Progenitor cell of endocrine pancreas (in vitro differentiated cells): ENCODE results near the gene FAM193A. TPM values are rescaled to one million over a fixed set of nuclear protein-coding genes. Genes with fewer than 3 reads are reported as not detected.
"Not testable (repeated sequence)": the region's sequence is repeated elsewhere in the genome, so short reads cannot be mapped to it uniquely, and the experiment has no call there.

ENCODE experiments used
- DNase-seq: peaks from one replicate; pipeline ENCODE4 v3.0.0; 2021; ENCODE audit warnings: low spot score; ENCODE audit not compliant: unreplicated experiment
- H3K27ac Mint-ChIP-seq: 2 replicates; pipeline ENCODE4 v1.8.0; 2021; ENCODE audit warnings: mild to moderate bottlenecking, moderate library complexity, mixed read lengths
- H3K27me3 Mint-ChIP-seq: 2 replicates; pipeline ENCODE4 v1.8.0; 2021; ENCODE audit warnings: mixed read lengths
- H3K36me3 Mint-ChIP-seq: 2 replicates; pipeline ENCODE4 v1.8.0; 2022; ENCODE audit warnings: mixed read lengths; ENCODE audit not compliant: insufficient read depth
- H3K4me1 Mint-ChIP-seq: 2 replicates; pipeline ENCODE4 v1.8.0; 2021; ENCODE audit warnings: low read depth, mixed read lengths
- H3K4me3 Mint-ChIP-seq: 2 replicates; pipeline ENCODE4 v1.8.0; 2021; ENCODE audit warnings: low read depth, mild to moderate bottlenecking, moderate library complexity, mixed read lengths
- H3K9me3 Mint-ChIP-seq: 2 replicates; pipeline ENCODE4 v1.8.0; 2021; ENCODE audit warnings: low read depth, mixed read lengths
- CTCF ChIP-seq: fragments of 200-600 bp; sonication (generic); IDR thresholded peaks from one replicate; pipeline ENCODE4 v1.5.0; 2021; ENCODE audit warnings: antibody characterized with exemption, mild to moderate bottlenecking; ENCODE audit not compliant: unreplicated experiment
- total RNA-seq: library from RNA; stranded (reverse); gene quantifications from 2 replicates; pipeline ENCODE4 v1.2.1, GENCODE V29; 2021

FAM193A gene
- total RNA-seq, 1 donor from 2014 or later: 53.4 TPM

- no peak overlapping the region for H3K4me3 Mint-ChIP-seq
- H3K27me3 Mint-ChIP-seq: no peaks in the 10 kb centered on the region
- no peak for DNase-seq
- H3K27ac Mint-ChIP-seq: peak overlapping the region; percentile 83
- TF ChIP-seq CTCF: no peak
- H3K9me3 Mint-ChIP-seq: peaks cover 16% of the 10 kb centered on the region
- peaks cover 31% of the 10 kb centered on the region for H3K36me3 Mint-ChIP-seq
- H3K4me1 Mint-ChIP-seq: no peaks in the 10 kb centered on the region
Observed at GRCh38 chr4:2732526-2732925, 196.1 kb downstream of the FAM193A start.

DNA sequence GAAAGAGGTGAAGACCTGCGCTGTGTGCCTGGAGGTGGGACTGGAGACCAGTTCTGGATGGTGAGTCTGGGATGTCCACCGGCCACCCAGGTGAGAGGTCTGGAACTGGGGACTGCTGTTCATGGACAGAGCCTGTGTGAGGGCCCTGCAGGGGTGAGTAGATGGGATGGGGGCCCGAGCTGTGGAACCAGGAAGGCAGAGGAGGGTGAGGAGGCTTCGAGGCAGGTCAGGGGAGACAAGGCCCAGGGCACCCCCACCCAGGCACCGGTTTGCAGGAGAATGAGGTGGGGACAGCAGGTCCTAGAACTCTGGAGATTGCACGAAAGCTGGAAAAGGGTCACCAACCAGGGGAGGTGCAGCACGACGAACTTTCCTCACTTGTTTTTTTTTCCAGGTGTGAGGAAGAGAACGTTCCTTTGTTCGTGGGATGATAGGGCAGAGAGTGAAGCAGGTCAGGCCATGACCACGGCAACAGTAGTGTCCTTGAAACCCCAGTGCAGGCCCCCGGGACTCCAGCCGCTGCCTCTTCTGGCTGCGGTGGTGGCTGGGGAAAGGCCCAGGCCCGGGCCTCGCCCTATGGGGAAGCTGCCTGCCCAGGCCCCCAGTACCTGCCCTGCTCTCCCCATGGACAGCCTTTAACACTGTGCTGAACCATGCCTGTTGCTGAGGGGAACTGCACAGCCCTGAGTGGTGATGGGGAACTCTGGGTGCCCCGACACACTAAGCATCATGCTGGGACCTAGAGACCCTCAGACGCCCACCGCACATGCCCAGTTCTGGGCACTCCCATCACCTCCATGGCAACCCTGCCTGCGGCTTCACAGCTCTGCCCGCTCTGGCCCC is 196.8 kb downstream of the FAM193A start:
- no peaks in the 10 kb centered on the region for H3K27me3 Mint-ChIP-seq
- peaks cover 17% of the 10 kb centered on the region for H3K9me3 Mint-ChIP-seq
- H3K36me3 Mint-ChIP-seq: peaks cover 31% of the 10 kb centered on the region
- no peaks in the 10 kb centered on the region for H3K4me1 Mint-ChIP-seq
- no peak for DNase-seq
- no peak overlapping the region for H3K4me3 Mint-ChIP-seq
- peak overlapping the region; percentile 83 for H3K27ac Mint-ChIP-seq
- TF ChIP-seq CTCF: no peak

- H3K27ac Mint-ChIP-seq: no peak overlapping the region
- no peaks in the 10 kb centered on the region for H3K4me1 Mint-ChIP-seq
Observed at GRCh38 chr4:2733844-2734574, 197.6 kb downstream of the FAM193A start.

GRCh38 chr4:2734612-2735011 is 198.2 kb downstream of the FAM193A start:
- H3K27me3 Mint-ChIP-seq: no peaks in the 10 kb centered on the region
- peak overlapping the region; percentile 15 for H3K27ac Mint-ChIP-seq
- no peak for DNase-seq
- no peak overlapping the region for H3K4me3 Mint-ChIP-seq
- TF ChIP-seq CTCF: no peak
- peaks cover 20% of the 10 kb centered on the region for H3K9me3 Mint-ChIP-seq
- H3K36me3 Mint-ChIP-seq: peaks cover 33% of the 10 kb centered on the region
- no peaks in the 10 kb centered on the region for H3K4me1 Mint-ChIP-seq

More at GRCh38 chr4:2733844-2734574, 197.6 kb downstream of the FAM193A start:
- Mint-ChIP-seq H3K4me3 (no peak overlapping the region), H3K36me3 (peaks cover 33% of the 10 kb centered on the region), H3K9me3 (peaks cover 20% of the 10 kb centered on the region), H3K27me3 (no peaks in the 10 kb centered on the region)
- TF ChIP-seq CTCF: no peak
- no peak for DNase-seq

DNA sequence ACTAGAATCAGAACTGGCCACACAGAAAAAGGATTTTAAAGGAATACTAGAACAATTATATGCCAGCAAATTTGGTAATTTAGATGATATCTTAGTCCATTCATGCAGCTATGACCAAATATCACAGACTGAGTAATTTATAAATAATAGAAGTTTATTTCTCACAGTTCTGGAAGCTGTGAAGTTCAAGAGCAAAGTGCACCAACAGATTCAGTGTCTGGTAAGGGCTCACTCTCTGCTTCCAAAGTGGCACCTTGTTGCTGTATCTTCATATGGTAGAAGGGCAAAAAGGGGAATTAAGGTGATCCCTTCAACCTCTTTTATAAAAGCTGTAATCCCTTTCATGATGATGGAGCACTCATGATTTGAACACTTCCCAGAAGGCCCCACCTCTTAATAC is 199.4 kb downstream of the FAM193A start:
- no peak for DNase-seq
- peaks cover under 1% of the 10 kb centered on the region for H3K4me1 Mint-ChIP-seq
- no peak overlapping the region for H3K27ac Mint-ChIP-seq
- no peaks in the 10 kb centered on the region for H3K27me3 Mint-ChIP-seq
- peaks cover 20% of the 10 kb centered on the region for H3K9me3 Mint-ChIP-seq
- no peak for TF ChIP-seq CTCF
- peaks cover 34% of the 10 kb centered on the region for H3K36me3 Mint-ChIP-seq
- H3K4me3 Mint-ChIP-seq: no peak overlapping the region

GRCh38 chr4:2738296-2738695 is 201.8 kb downstream of the FAM193A start:
- H3K36me3 Mint-ChIP-seq: peaks cover 28% of the 10 kb centered on the region
- not testable (repeated sequence) for H3K4me3 Mint-ChIP-seq, DNase-seq, H3K27me3 Mint-ChIP-seq, H3K4me1 Mint-ChIP-seq, H3K27ac Mint-ChIP-seq
- H3K9me3 Mint-ChIP-seq: peaks cover 20% of the 10 kb centered on the region
